Pulmonary artery endothelial cell (primary cell): Measurements from ENCODE around the gene SCN1B. TPM values are rescaled to one million over a fixed set of nuclear protein-coding genes. Genes with fewer than 3 reads are reported as not detected.
A peak's percentile ranks its signal among the peaks of the same experiment; 100 is the strongest.
"Not testable (repeated sequence)": the region's sequence is repeated elsewhere in the genome, so short reads cannot be mapped to it uniquely, and the experiment has no call there.

ENCODE experiments used
- DNase-seq: peaks from one replicate; pipeline ENCODE4 v3.0.0-alpha.2; 2011; ENCODE audit warnings: low read depth, low spot score
- total RNA-seq: library from RNA; depleted of rRNA; stranded (reverse); fragments of >200 nt; gene quantifications from 2 replicates; pipeline ENCODE4 v1.2.3, GENCODE V29; 2014

The SCN1B gene
- total RNA-seq, 1 donor from 2014 or later = 19.5 TPM

GRCh38 chr19:35034588-35035382, 4.5 kb downstream of the SCN1B start:
- DNase-seq = no peak

- DNase-seq = peak; percentile 44
These were observed 7.7 kb downstream of the SCN1B start for GRCh38 chr19:35037716-35038622.

- DNase-seq = no peak
These were observed 8.6 kb downstream of the SCN1B start for GRCh38 chr19:35038623-35039512.

- no peak for DNase-seq
These were observed 9.9 kb downstream of the SCN1B start for GRCh38 chr19:35039881-35040825.

GRCh38 chr19:35040826-35041547, 10.7 kb downstream of the SCN1B start:
- no peak for DNase-seq

- no peak for DNase-seq
These were observed 11.3 kb downstream of the SCN1B start, which contains the start of gene HPN for GRCh38 chr19:35041548-35042055. TSS of gene HPN (plus strand) at chr19:35041721. CDS start at chr19:35042507, 786 bp downstream.

- no peak for DNase-seq
These were observed 11.9 kb downstream of the SCN1B start for GRCh38 chr19:35042056-35042730.

GRCh38 chr19:35042954-35043604, 12.8 kb downstream of the SCN1B start:
- no peak for DNase-seq

GRCh38 chr19:35043906-35044305, 13.6 kb downstream of the SCN1B start:
- no peak for DNase-seq

- DNase-seq = no peak
These were observed 14.2 kb downstream of the SCN1B start for GRCh38 chr19:35044317-35045117.

- DNase-seq = no peak
These were observed 15.5 kb downstream of the SCN1B start for GRCh38 chr19:35045667-35046300.

GRCh38 chr19:35046461-35046860, 16.2 kb downstream of the SCN1B start:
- no peak for DNase-seq

- no peak for DNase-seq
These were observed 18.7 kb downstream of the SCN1B start for GRCh38 chr19:35048911-35049411.

GRCh38 chr19:35049456-35049855, 19.2 kb downstream of the SCN1B start:
- no peak for DNase-seq

GRCh38 chr19:35050662-35051061, 20.4 kb downstream of the SCN1B start:
- DNase-seq = not testable (repeated sequence)

- DNase-seq = not testable (repeated sequence)
These were observed 21.0 kb downstream of the SCN1B start for GRCh38 chr19:35051268-35051667.

- no peak for DNase-seq
These were observed 21.5 kb downstream of the SCN1B start for GRCh38 chr19:35051796-35052195.
